NCI-H2196 (cell line): ENCODE data around the gene AKR1C3.
"Not testable (repeated sequence)": the region's sequence is repeated elsewhere in the genome, so short reads cannot be mapped to it uniquely, and the experiment has no call there.

Source experiments
- DNase-seq: peaks from one replicate; lab custom pipeline; 2025; ENCODE audit not compliant: unreplicated experiment; lab: John Stamatoyannopoulos, UW

The AKR1C3 gene

DNA sequence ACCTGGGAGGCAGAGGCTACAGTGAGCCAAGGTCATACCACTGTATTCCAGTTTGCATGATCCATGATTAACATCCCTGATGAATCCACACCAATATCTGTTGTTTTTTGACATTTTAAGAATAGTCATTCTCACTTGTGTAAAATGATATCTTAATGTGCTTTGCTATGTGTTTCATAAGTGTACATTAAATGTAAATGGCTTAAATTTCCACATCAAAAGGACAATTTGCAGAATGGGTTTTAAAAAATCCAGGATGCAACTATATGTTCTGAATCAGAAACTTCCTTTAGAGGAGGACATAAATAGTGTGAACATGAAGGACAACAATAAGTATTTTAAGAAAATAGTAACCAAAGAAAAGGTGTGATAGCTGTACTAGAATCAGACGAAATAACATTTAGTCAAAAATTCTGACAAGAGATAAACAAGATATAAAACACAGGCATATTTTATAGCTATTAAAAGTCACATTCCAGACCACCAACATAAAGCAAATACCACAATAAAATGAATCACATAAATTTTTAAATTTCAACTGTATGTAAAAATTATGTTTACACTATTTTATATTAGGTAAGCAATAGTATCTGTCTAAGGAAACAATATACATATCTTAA lies 42.4 kb downstream of the AKR1C3 start:
- DNase-seq: no peak

GRCh38 chr10:5137699-5138098 lies 43.5 kb downstream of the AKR1C3 start:
- DNase-seq: not testable (repeated sequence)

GRCh38 chr10:5142199-5142598 lies 48.0 kb downstream of the AKR1C3 start:
- no peak for DNase-seq

DNA sequence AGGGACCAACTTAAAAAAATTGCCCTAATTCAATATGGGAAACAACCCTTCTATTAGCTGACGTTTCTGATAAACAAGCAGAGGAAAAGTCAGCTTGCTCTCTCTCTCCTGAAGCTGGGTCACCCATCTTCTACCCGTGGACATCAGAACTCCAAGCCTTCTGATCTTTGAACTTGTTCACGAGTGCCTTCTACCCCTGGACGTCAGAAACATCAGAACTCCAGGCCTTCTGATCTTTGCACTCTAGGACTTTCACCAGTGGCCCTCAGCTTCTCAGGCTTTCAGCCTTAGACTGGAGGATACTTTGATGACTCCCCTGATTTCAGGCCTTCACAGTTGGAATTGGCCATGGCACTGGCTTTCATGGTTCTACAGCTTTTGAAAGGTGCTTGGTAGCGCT lies 48.9 kb downstream of the AKR1C3 start:
- no peak for DNase-seq

- DNase-seq: no peak
These were observed 52.7 kb downstream of the AKR1C3 start for GRCh38 chr10:5146920-5147254.

GRCh38 chr10:5147255-5147980 lies 53.2 kb downstream of the AKR1C3 start:
- no peak for DNase-seq

DNA sequence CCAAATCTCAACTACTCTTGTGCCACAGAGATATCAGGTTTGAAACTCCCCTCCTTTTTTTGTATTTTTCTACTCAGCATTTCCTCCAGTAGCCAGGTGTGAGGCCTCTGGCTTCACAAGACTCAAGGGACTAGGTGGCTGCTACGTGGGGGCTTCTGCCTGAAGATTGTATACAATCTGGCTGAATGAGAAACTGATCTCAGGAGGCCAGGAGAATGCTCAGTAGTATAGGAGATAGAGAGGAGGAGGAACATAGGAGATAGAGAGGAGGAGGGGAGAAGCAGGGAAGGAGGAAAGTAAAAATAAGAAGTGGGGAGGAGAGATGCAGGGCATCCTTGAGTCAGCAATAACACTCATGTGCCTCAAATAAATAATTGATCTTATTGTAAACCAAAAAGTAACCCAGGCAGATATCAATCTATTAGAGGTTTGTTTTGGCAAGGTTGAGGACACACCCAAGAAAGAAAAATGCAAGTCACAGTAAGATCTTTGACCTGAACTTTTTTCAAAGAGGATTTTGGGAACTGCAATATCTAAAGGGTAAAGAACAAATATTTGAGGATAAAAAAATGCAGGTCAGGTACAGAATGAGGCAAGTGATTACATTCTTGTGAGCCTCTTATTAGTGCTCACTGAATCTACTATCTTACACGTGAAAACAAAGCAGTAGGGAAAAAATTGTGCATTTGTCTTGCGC lies 53.9 kb downstream of the AKR1C3 start:
- DNase-seq: no peak

- no peak for DNase-seq
These were observed 54.4 kb downstream of the AKR1C3 start for GRCh38 chr10:5148678-5149032.

- DNase-seq: no peak
These were observed 56.9 kb downstream of the AKR1C3 start for GRCh38 chr10:5151076-5151475.

DNA sequence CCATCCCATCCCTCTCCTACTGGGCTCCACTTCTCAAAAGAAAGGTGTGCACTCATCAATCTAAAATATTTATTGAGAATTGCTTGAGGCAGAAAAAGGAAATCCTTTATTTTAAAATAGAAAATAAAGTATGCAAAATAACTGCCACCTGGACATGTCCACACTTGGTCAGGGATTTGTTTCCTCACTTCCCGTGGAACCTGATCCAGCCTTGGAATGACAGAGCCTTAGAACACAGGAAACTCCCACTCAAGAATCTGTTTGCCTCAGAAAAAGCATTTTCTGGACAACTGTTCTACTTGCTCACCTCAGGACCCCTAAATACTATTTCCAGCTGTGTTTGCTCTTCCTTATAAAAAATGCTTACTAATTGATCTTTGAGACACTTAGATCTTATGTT lies 61.7 kb downstream of the AKR1C3 start:
- no peak for DNase-seq
